ENCODE data around the gene GATB.

DNA sequence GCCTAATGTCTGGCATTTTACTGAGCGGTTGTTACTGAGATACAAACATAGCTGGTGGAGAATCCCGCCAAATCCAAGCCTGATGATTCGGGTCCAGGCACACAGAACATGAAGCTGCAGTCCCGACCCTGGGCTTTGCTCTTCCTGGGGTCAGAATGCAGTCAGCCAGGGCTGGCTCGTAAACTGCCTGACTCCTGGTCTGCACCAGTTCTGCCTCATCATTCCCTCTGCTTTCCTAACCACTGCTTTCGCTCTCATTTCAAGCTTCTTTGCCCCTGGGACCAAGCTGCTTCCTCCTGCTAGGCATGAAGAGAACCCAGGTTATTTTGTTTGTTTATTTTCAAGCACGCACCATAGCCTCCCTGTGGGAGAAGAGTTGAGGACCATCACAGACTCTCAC is 39.3 kb downstream of the GATB start:
- TF ChIP-seq, protein P1, sequence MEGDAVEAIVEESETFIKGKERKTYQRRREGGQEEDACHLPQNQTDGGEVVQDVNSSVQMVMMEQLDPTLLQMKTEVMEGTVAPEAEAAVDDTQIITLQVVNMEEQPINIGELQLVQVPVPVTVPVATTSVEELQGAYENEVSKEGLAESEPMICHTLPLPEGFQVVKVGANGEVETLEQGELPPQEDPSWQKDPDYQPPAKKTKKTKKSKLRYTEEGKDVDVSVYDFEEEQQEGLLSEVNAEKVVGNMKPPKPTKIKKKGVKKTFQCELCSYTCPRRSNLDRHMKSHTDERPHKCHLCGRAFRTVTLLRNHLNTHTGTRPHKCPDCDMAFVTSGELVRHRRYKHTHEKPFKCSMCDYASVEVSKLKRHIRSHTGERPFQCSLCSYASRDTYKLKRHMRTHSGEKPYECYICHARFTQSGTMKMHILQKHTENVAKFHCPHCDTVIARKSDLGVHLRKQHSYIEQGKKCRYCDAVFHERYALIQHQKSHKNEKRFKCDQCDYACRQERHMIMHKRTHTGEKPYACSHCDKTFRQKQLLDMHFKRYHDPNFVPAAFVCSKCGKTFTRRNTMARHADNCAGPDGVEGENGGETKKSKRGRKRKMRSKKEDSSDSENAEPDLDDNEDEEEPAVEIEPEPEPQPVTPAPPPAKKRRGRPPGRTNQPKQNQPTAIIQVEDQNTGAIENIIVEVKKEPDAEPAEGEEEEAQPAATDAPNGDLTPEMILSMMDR (conservative IDR thresholded peaks at IDR 0.05 in 1 of 2, IDR thresholded peaks at IDR 0.05 in 1 of 2; ENCODE audit: extremely low read depth in 1 of 2, insufficient read depth in 1 of 2, low read depth in 1 of 2, low read length in 2 of 2) = no peak
- TF ChIP-seq EZH2 (IDR thresholded peaks at IDR 0.05; ENCODE audit: borderline replicate concordance, low read length) = no peak
